ENCODE data around the gene FRMD4A. TPM values are rescaled to one million over a fixed set of nuclear protein-coding genes. Genes with fewer than 3 reads are reported as not detected.
A peak's percentile ranks its signal among the peaks of the same experiment; 100 is the strongest.

The FRMD4A gene
- polyA plus RNA-seq, 1 of the 3 experiments (the other 2 are of a cell fraction), result 37.7 TPM

DNA sequence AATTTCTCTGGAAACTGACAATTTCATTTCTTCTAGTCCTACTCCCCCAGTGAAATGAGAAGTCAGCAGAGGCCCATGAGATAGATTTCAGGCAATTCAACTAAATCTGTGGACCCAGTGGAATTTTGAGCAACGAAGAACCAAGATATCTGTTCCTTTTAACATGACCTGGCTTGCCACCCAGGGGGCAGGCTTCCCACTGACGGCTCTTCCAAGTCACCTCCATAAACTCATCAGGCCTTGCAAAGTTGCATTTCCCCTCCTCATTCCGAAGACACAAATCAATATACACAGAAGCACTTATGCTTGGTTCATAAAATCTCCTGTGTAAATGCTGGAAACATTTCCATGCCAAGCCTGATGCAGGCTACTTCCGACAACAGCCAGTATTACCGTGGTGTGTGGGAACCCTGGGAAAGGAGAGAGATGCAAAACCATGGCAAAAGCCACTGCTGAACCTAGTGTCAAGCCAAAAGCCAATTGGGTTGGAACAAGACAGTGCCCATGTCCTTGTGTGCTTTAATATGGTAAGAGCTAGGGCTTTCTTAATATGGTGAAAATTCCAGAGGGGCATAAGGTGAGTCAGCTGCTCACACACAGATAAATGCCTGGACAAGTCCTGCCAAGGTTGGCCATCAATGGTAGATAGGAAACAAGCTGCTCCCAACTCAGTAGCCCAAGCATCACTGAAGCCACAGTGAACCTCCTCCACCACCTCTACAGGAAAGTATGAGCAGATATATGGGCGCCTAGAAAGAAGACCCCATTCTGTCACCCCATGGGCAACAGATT lies 1.6 kb downstream of the FRMD4A start:
- Histone ChIP-seq H3K4me1 (ENCODE audit: control insufficient read depth in 1 of 2, insufficient read depth in 2 of 2, low read depth in 1 of 2, low read length in 1 of 2) (peaks cover 0 to 12% of the 10 kb centered on the region in 2 experiments; a peak in 2 of 4 replicates), H3F3A (replicated peaks; ENCODE audit: insufficient read depth) (no peaks in the 10 kb centered on the region), H3K79me2 (ENCODE audit: insufficient read depth) (no peaks in the 10 kb centered on the region), H3K9me2 (no peaks in the 10 kb centered on the region), H3K9me3 (no peaks in the 10 kb centered on the region), H3K36me3 (replicated peaks in 1 of 2; ENCODE audit: control insufficient read depth in 1 of 2, insufficient read depth in 2 of 2, low read length in 1 of 2) (no peaks in the 10 kb centered on the region), H3K27ac (ENCODE audit: low read depth in 2 of 2, low read length in 1 of 2) (no peak overlapping the region), H2AFZ (ENCODE audit: low read depth) (no peak overlapping the region), H3K9ac (no peak overlapping the region), H3K27me3 (ENCODE audit: insufficient read depth) (peaks cover 31% of the 10 kb centered on the region), H3K4me3 (ENCODE audit: low read depth in 2 of 2, low read length in 1 of 2) (no peak overlapping the region), H4K20me1 (ENCODE audit: insufficient read depth) (no peaks in the 10 kb centered on the region), H3K4me2 (no peak overlapping the region)
- no peak for TF ChIP-seq TEAD4 (IDR thresholded peaks at IDR 0.05; ENCODE audit: borderline replicate concordance, insufficient read depth)
- no peak for TF ChIP-seq RXRA (IDR thresholded peaks at IDR 0.05; ENCODE audit: borderline replicate concordance, low read depth)
- TF ChIP-seq NFIC (IDR thresholded peaks at IDR 0.05; ENCODE audit: borderline replicate concordance), result no peak
- no peak for TF ChIP-seq MEF2A (IDR thresholded peaks at IDR 0.05; ENCODE audit: borderline replicate concordance, low read depth)
- ChIA-PET POLR2A (no interaction called here), CTCF (interaction anchor here (1.2 to 1.4 kb wide), 2 partner anchors 33 to 132 kb away, joined by 3 to 4 read pairs; no protein-coding TSS in a partner anchor)
- WGBS (ENCODE audit: low lambda C conversion rate), result 58% methylated on average over 6 of the region's 6 CpGs
- no peak for DNase-seq

GRCh38 chr10:14327527-14327926 lies 3.2 kb downstream of the FRMD4A start:
- Histone ChIP-seq H3F3A (replicated peaks; ENCODE audit: insufficient read depth) (no peaks in the 10 kb centered on the region), H3K4me1 (ENCODE audit: control insufficient read depth in 1 of 2, insufficient read depth in 2 of 2, low read depth in 1 of 2, low read length in 1 of 2) (peaks cover 0 to 12% of the 10 kb centered on the region in 2 experiments; a peak in 2 of 4 replicates), H3K36me3 (replicated peaks in 1 of 2; ENCODE audit: control insufficient read depth in 1 of 2, insufficient read depth in 2 of 2, low read length in 1 of 2) (no peaks in the 10 kb centered on the region), H3K4me2 (no peak overlapping the region), H3K27me3 (ENCODE audit: insufficient read depth) (peaks cover 25% of the 10 kb centered on the region), H3K27ac (ENCODE audit: low read depth in 2 of 2, low read length in 1 of 2) (no peak overlapping the region), H3K9ac (no peak overlapping the region), H4K20me1 (ENCODE audit: insufficient read depth) (no peaks in the 10 kb centered on the region), H3K79me2 (ENCODE audit: insufficient read depth) (no peaks in the 10 kb centered on the region), H3K4me3 (ENCODE audit: low read depth in 2 of 2, low read length in 1 of 2) (no peak overlapping the region), H2AFZ (ENCODE audit: low read depth) (no peak overlapping the region), H3K9me2 (no peaks in the 10 kb centered on the region), H3K9me3 (no peaks in the 10 kb centered on the region)
- 3% methylated on average over 4 of the region's 4 CpGs for WGBS (ENCODE audit: low lambda C conversion rate)
- CTCF ChIA-PET, result interaction anchor here (1.9 kb wide), 1 partner anchor 131 kb away, joined by 5 read pairs; no protein-coding TSS in a partner anchor
- peak; percentile 24 for DNase-seq
- POLR2A ChIA-PET, result no interaction called here
- no peak for TF ChIP-seq TAF1 (IDR thresholded peaks at IDR 0.05; ENCODE audit: borderline replicate concordance, low read depth, low read length)
- TF ChIP-seq EZH2phosphoT487 (IDR thresholded peaks at IDR 0.05; ENCODE audit: borderline replicate concordance, low read depth), result no peak
- no peak for TF ChIP-seq POLR2AphosphoS5 (IDR thresholded peaks at IDR 0.05; ENCODE audit: low read depth, low read length)
- TF ChIP-seq, protein P1, sequence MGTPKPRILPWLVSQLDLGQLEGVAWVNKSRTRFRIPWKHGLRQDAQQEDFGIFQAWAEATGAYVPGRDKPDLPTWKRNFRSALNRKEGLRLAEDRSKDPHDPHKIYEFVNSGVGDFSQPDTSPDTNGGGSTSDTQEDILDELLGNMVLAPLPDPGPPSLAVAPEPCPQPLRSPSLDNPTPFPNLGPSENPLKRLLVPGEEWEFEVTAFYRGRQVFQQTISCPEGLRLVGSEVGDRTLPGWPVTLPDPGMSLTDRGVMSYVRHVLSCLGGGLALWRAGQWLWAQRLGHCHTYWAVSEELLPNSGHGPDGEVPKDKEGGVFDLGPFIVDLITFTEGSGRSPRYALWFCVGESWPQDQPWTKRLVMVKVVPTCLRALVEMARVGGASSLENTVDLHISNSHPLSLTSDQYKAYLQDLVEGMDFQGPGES (IDR thresholded peaks at IDR 0.05; ENCODE audit: low read depth, low read length), result no peak
- TF ChIP-seq SIN3A (IDR thresholded peaks at IDR 0.05; ENCODE audit: borderline replicate concordance, low read depth, low read length), result no peak
- no peak for TF ChIP-seq TEAD4 (IDR thresholded peaks at IDR 0.05; ENCODE audit: borderline replicate concordance, insufficient read depth)
- no peak for TF ChIP-seq GABPA (IDR thresholded peaks at IDR 0.05; ENCODE audit: low read depth)
- TF ChIP-seq JUND (IDR thresholded peaks at IDR 0.05), result no peak
- TF ChIP-seq RXRA (IDR thresholded peaks at IDR 0.05; ENCODE audit: borderline replicate concordance, low read depth), result no peak
- no peak for TF ChIP-seq MEF2A (IDR thresholded peaks at IDR 0.05; ENCODE audit: borderline replicate concordance, low read depth)
- no peak for TF ChIP-seq MXI1 (IDR thresholded peaks at IDR 0.05; ENCODE audit: low read depth, low read length)
- TF ChIP-seq RCOR1 (IDR thresholded peaks at IDR 0.05; ENCODE audit: low read length), result no peak
